Mesenchymal stem cell (in vitro differentiated cells and primary cell): ENCODE results near the gene EFNA5.

Experiments
- DNase-seq: peaks from one replicate; pipeline ENCODE4 v3.0.0-alpha.2; 2013
- H2AFZ ChIP-seq: one replicate; pipeline ENCODE4 v1.6.1; 2013; ENCODE audit warnings: low read depth, mild to moderate bottlenecking, control low read depth, inconsistent platforms, low read length, moderate library complexity
- H2AK5ac ChIP-seq: 2 replicates; pipeline ENCODE4 v1.6.1; 2013; ENCODE audit warnings: low read length, moderate library complexity, mild to moderate bottlenecking, inconsistent platforms; ENCODE audit not compliant: severe bottlenecking
- H2BK120ac ChIP-seq: one replicate; pipeline ENCODE4 v1.6.1; 2013; ENCODE audit warnings: low read depth, mild to moderate bottlenecking, inconsistent platforms, low read length, moderate library complexity
- H2BK12ac ChIP-seq, 2 experiments: one replicate each; pipeline ENCODE4 v1.6.1; 2013; ENCODE audit warnings: inconsistent platforms in 2 of 2, low read length in 2 of 2, mild to moderate bottlenecking in 2 of 2, moderate library complexity in 2 of 2, control low read depth in 1 of 2
- H2BK15ac ChIP-seq: one replicate; pipeline ENCODE4 v1.6.1; 2013; ENCODE audit warnings: mild to moderate bottlenecking, low read depth, inconsistent platforms; ENCODE audit not compliant: poor library complexity, severe bottlenecking
- H2BK5ac ChIP-seq: 2 replicates; pipeline ENCODE4 v1.6.1; 2013; ENCODE audit warnings: low read depth, mild to moderate bottlenecking, low read length, control low read depth, inconsistent platforms; ENCODE audit not compliant: poor library complexity, severe bottlenecking
- H3K14ac ChIP-seq, 2 experiments: one replicate each; pipeline ENCODE4 v1.6.1; 2013; ENCODE audit warnings: inconsistent platforms in 2 of 2, low read length in 2 of 2, control low read depth in 1 of 2, mild to moderate bottlenecking in 1 of 2, moderate library complexity in 1 of 2
- H3K18ac ChIP-seq, 2 experiments: one replicate each; pipeline ENCODE4 v1.6.1; 2013; ENCODE audit warnings: inconsistent platforms in 2 of 2, low read length in 2 of 2, control low read depth in 1 of 2, low read depth in 1 of 2, mild to moderate bottlenecking in 1 of 2
- H3K23ac ChIP-seq, 2 experiments: one replicate each; pipeline ENCODE4 v1.6.1; 2013; ENCODE audit warnings: inconsistent platforms in 2 of 2, low read length in 2 of 2, mild to moderate bottlenecking in 2 of 2, moderate library complexity in 2 of 2, control low read depth in 1 of 2
- H3K27ac ChIP-seq: 2 replicates; pipeline ENCODE4 v1.5.1; 2013; ENCODE audit warnings: mild to moderate bottlenecking, moderate library complexity, low read length, control low read depth, inconsistent platforms; ENCODE audit not compliant: poor library complexity, severe bottlenecking
- H3K27me3 ChIP-seq, 2 experiments: 2 replicates each; pipeline versions ENCODE4 v1.6.1 to v1.7.0; 2013; ENCODE audit warnings: low read length in 2 of 2, mild to moderate bottlenecking in 2 of 2, moderate library complexity in 2 of 2, control low read depth in 1 of 2, inconsistent platforms in 1 of 2; ENCODE audit not compliant: control insufficient read depth in 1 of 2, insufficient read depth in 1 of 2
- H3K36me3 ChIP-seq, 2 experiments: 2 replicates each; pipeline versions ENCODE4 v1.6.1 to v1.7.0; 2013; ENCODE audit warnings: low read length in 2 of 2, control low read depth in 1 of 2, inconsistent platforms in 1 of 2, low read depth in 1 of 2, mild to moderate bottlenecking in 1 of 2; ENCODE audit not compliant: insufficient read depth in 2 of 2, control insufficient read depth in 1 of 2
- H3K4ac ChIP-seq, 2 experiments: one replicate each; pipeline ENCODE4 v1.6.1; 2013; ENCODE audit warnings: inconsistent platforms in 2 of 2, low read length in 2 of 2, mild to moderate bottlenecking in 2 of 2, moderate library complexity in 2 of 2, control low read depth in 1 of 2, low read depth in 1 of 2
- H3K4me1 ChIP-seq: 2 replicates; pipeline ENCODE4 v1.6.1; 2013; ENCODE audit warnings: low read depth, low read length, control low read depth; ENCODE audit not compliant: control insufficient read depth, insufficient read depth
- H3K4me2 ChIP-seq: 2 replicates; pipeline ENCODE4 v1.6.1; 2013; ENCODE audit warnings: low read length, mild to moderate bottlenecking, inconsistent platforms; ENCODE audit not compliant: poor library complexity, severe bottlenecking
- H3K4me3 ChIP-seq, 2 experiments: 2 replicates each; pipeline versions ENCODE4 v1.5.1 to v1.7.0; 2013; ENCODE audit warnings: low read length in 2 of 2, mild to moderate bottlenecking in 2 of 2, control low read depth in 1 of 2, low read depth in 1 of 2; ENCODE audit not compliant: insufficient read depth in 1 of 2
- H3K79me1 ChIP-seq: replicated peaks from 2 replicates; pipeline ENCODE4 v1.6.1; 2013; ENCODE audit warnings: mild to moderate bottlenecking, control low read depth, low read length, inconsistent platforms; ENCODE audit not compliant: poor library complexity, severe bottlenecking
- H3K9ac ChIP-seq: 2 replicates; pipeline ENCODE4 v1.7.0; 2013; ENCODE audit warnings: mild to moderate bottlenecking, low read length, moderate library complexity
- H3K9me3 ChIP-seq: 2 replicates; pipeline ENCODE4 v1.7.0; 2013; ENCODE audit warnings: mild to moderate bottlenecking, low read length; ENCODE audit not compliant: control insufficient read depth
- H4K8ac ChIP-seq: one replicate; pipeline ENCODE4 v1.6.1; 2013; ENCODE audit warnings: inconsistent platforms, mild to moderate bottlenecking, low read length, moderate library complexity
- H4K91ac ChIP-seq: one replicate; pipeline ENCODE4 v1.6.1; 2013; ENCODE audit warnings: mild to moderate bottlenecking, low read length, inconsistent platforms
- WGBS: methylation state at CpG from one replicate; pipeline ENCODE4 v1.1.7; 2013; ENCODE audit warnings: mixed read lengths; 5-methylcytosine and 5-hydroxymethylcytosine counted together

The EFNA5 gene

DNA sequence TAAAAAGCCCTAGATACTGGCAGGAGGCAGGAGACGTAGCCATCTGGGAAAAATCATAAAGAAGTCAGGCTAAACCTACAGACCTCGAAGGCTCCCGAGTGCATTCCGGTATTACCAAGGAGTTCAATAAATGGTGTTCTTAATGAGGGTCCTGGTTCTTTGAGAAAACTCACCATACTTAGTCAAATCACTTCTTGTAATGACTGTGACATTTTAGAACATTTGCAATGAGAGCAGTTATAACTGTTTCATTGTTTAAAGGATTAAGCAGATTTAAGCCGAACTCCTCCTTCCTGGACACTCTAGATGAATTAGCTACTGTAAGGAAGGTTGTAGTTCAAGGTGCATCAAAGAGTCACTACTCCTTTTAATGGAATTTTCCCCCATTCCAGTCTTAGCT, 67.8 kb downstream of the EFNA5 start:
- DNase-seq, result no peak
- H2AK5ac ChIP-seq, result no peak overlapping the region
- no peak overlapping the region for H2BK12ac ChIP-seq
- H2BK15ac ChIP-seq, result no peak overlapping the region
- no peak overlapping the region for H3K18ac ChIP-seq
- H3K9ac ChIP-seq, result peak overlapping the region; percentile 18
- H4K8ac ChIP-seq, result no peak overlapping the region
- H3K36me3 ChIP-seq, result peaks cover 0 to 3% of the 10 kb centered on the region in 2 experiments
- H3K27ac ChIP-seq, result no peak overlapping the region
- H3K27me3 ChIP-seq, result no peaks in the 10 kb centered on the region
- H2AFZ ChIP-seq, result no peak overlapping the region
- H3K23ac ChIP-seq, result no peak overlapping the region
- WGBS, result 99% methylated on average over 4 of the region's 5 CpGs
- peaks cover 8% of the 10 kb centered on the region for H3K79me1 ChIP-seq
- no peak overlapping the region for H3K4ac ChIP-seq
- H3K4me3 ChIP-seq, result no peak overlapping the region
- H4K91ac ChIP-seq, result no peak overlapping the region
- no peak overlapping the region for H3K4me2 ChIP-seq
- H3K14ac ChIP-seq, result no peak overlapping the region
- no peak overlapping the region for H2BK5ac ChIP-seq
- peaks cover 5% of the 10 kb centered on the region for H3K4me1 ChIP-seq
- no peaks in the 10 kb centered on the region for H3K9me3 ChIP-seq
- H2BK120ac ChIP-seq, result no peak overlapping the region

DNA sequence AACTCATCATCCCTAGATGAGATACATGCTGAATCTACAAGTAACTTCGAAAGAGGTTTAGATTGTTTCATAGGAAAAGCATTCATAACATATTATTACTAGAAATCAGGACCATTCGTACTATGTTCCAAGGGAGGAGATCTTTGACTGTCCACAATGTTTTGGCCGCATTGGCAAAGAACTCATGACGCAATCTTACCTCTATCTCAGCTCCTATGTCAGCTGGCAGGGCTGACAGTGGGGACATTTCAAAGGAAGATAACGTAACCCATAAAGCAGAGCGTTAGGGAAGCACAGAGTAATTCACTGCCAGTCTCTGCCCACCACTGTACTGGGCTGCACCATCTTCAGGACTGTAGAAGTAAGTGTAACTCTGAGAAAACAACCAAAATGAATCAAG, 69.7 kb downstream of the EFNA5 start:
- no peak overlapping the region for H2BK5ac ChIP-seq
- H4K8ac ChIP-seq, result peak overlapping the region; percentile 20
- no peak overlapping the region for H3K14ac ChIP-seq
- H3K79me1 ChIP-seq, result peaks cover 9% of the 10 kb centered on the region
- peaks cover 3% of the 10 kb centered on the region for H3K4me1 ChIP-seq
- no peak overlapping the region for H3K9ac ChIP-seq
- H3K4me3 ChIP-seq, result no peak overlapping the region
- H3K27me3 ChIP-seq, result no peaks in the 10 kb centered on the region
- H3K27ac ChIP-seq, result no peak overlapping the region
- H3K23ac ChIP-seq, result no peak overlapping the region
- peaks cover 0 to 3% of the 10 kb centered on the region in 2 experiments for H3K36me3 ChIP-seq
- no peak overlapping the region for H3K18ac ChIP-seq
- H3K9me3 ChIP-seq, result no peaks in the 10 kb centered on the region
- H2AFZ ChIP-seq, result no peak overlapping the region
- 96% methylated on average over 6 of the region's 6 CpGs for WGBS
- peak overlapping the region; percentile 9 for H4K91ac ChIP-seq
- H2BK12ac ChIP-seq, result no peak overlapping the region
- no peak overlapping the region for H2BK15ac ChIP-seq
- peak overlapping the region; percentile 43 for H3K4me2 ChIP-seq
- DNase-seq, result no peak
- H3K4ac ChIP-seq, result no peak overlapping the region
- H2BK120ac ChIP-seq, result no peak overlapping the region
- H2AK5ac ChIP-seq, result no peak overlapping the region

DNA sequence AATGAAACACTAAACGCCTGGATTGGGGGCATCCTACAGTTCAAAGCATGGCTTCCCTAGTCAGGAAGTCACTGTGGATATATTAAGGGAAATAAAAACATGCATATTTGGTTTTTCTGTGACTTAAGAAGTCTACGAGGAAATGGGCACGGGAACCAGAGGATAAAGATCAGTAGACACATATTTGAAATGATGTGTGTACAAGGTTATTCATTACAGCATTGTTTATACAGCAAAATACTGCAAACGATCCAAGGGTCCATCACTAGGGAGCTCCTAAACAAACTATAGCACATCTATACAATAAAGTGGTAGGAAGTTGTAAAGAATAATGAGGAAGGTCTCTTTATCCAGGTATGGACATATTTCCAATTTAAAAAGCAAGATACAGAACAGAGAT, 71.8 kb downstream of the EFNA5 start:
- no peak overlapping the region for H3K4me2 ChIP-seq
- H3K9me3 ChIP-seq, result no peaks in the 10 kb centered on the region
- no peak overlapping the region for H3K4ac ChIP-seq
- H2BK5ac ChIP-seq, result no peak overlapping the region
- no peak overlapping the region for H3K27ac ChIP-seq
- no peaks in the 10 kb centered on the region for H3K27me3 ChIP-seq
- no peak overlapping the region for H3K9ac ChIP-seq
- H4K91ac ChIP-seq, result no peak overlapping the region
- peaks cover 0 to 3% of the 10 kb centered on the region in 2 experiments for H3K36me3 ChIP-seq
- H2AFZ ChIP-seq, result no peak overlapping the region
- no peak overlapping the region for H2BK12ac ChIP-seq
- peaks cover 4% of the 10 kb centered on the region for H3K4me1 ChIP-seq
- no peak overlapping the region for H3K4me3 ChIP-seq
- H3K14ac ChIP-seq, result no peak overlapping the region
- peaks cover 4% of the 10 kb centered on the region for H3K79me1 ChIP-seq
- WGBS, result 83% methylated on average over 3 of the region's 4 CpGs
- H2BK120ac ChIP-seq, result no peak overlapping the region
- no peak overlapping the region for H3K23ac ChIP-seq
- H2BK15ac ChIP-seq, result no peak overlapping the region
- H4K8ac ChIP-seq, result no peak overlapping the region
- no peak overlapping the region for H2AK5ac ChIP-seq
- no peak overlapping the region for H3K18ac ChIP-seq
- DNase-seq, result no peak

DNA sequence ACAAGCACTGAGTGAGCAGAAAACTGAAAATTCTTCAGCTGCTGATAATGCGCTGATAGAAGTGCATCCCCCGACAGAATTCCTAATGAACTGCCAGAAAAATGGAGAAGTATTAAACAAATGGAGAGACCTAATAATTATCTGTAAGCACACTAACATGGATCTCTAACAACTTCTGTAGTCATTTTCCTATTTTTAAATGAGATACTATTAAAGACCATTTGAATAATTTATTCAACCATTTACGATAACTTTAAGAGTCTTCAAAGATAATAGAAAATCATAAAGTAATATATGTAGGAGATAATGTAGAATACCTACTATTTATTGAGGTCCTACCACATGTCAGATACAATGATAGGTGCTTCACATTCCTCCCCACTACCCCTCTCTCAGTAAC, 72.9 kb downstream of the EFNA5 start:
- WGBS, result 100% methylated on average over 1 of the region's 3 CpGs
- H2BK12ac ChIP-seq, result no peak overlapping the region

More for the DNA sequence above, 72.9 kb downstream of the EFNA5 start:
- peaks cover 4% of the 10 kb centered on the region for H3K4me1 ChIP-seq
- no peak overlapping the region for H3K4ac ChIP-seq
- H3K4me3 ChIP-seq, result no peak overlapping the region
- no peak overlapping the region for H4K91ac ChIP-seq
- no peak overlapping the region for H2BK5ac ChIP-seq
- no peak for DNase-seq
- peak overlapping the region; percentile 9 for H3K9ac ChIP-seq
- H3K18ac ChIP-seq, result no peak overlapping the region
- no peaks in the 10 kb centered on the region for H3K9me3 ChIP-seq
- H2AK5ac ChIP-seq, result no peak overlapping the region
- no peak overlapping the region for H4K8ac ChIP-seq
- no peak overlapping the region for H3K4me2 ChIP-seq
- H2BK120ac ChIP-seq, result no peak overlapping the region
- H2AFZ ChIP-seq, result no peak overlapping the region
- no peak overlapping the region for H2BK15ac ChIP-seq
- H3K27me3 ChIP-seq, result no peaks in the 10 kb centered on the region
- no peak overlapping the region for H3K27ac ChIP-seq
- no peak overlapping the region for H3K14ac ChIP-seq
- H3K23ac ChIP-seq, result no peak overlapping the region
- H3K36me3 ChIP-seq, result peaks cover 0 to 3% of the 10 kb centered on the region in 2 experiments
- H3K79me1 ChIP-seq, result peaks cover 7% of the 10 kb centered on the region
